M059J (cell line): Measurements from ENCODE around the gene LAMTOR2. TPM values are rescaled to one million over a fixed set of nuclear protein-coding genes. Genes with fewer than 3 reads are reported as not detected.
A peak's percentile ranks its signal among the peaks of the same experiment; 100 is the strongest.

Experiments
- DNase-seq: peaks from one replicate; pipeline ENCODE4 v3.0.0-alpha.2; 2012; ENCODE audit warnings: low read depth
- total RNA-seq: library from RNA; depleted of rRNA; stranded (reverse); fragments of >200 nt; shearing (Covaris generic); gene quantifications from 2 replicates; pipeline ENCODE4 v1.2.3, GENCODE V29; 2014

The LAMTOR2 gene
- total RNA-seq, 1 experiment from 2014 or later = 60.2 TPM

- DNase-seq = no peak
Observed at GRCh38 chr1:156076609-156077429, 22.2 kb downstream of the LAMTOR2 start.

GRCh38 chr1:156077430-156077760 lies 22.8 kb downstream of the LAMTOR2 start:
- no peak for DNase-seq

DNA sequence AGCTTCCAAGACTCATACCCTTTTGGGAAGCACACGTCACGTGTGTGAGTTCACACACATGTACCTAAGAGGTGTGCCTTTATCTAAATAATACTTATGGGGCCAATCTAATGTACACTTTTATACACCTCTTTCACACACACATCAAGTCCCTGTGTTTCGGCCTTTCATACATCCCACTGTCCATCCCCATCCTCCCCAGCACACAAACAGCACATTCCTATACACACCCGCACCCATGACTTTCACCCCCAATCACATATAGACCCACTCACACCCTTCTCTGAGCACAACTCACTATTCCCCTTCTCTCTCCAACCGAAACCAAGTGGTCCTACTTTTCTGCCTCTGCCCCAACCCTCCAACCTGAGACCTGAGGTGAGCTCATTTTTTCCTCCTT lies 24.1 kb downstream of the LAMTOR2 start:
- DNase-seq = no peak

DNA sequence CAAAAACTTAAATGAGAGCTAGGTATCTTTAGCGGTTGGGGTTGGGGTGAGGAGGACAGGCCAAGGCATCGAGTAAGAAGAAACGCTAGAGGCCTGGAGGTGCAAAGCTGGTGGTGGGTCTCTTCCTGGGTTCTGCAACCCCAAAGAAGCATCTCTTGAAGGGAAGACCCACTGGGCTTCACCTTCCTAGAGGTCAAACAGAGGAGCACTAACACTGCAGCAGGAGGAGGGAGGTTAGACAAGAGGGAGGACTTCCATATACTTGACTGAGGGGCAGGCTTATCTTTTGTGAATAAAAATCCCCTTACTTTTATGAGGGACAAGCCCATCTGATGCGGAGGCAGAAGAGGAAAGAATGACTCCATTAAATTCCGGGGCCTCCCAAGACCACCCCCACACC lies 25.2 kb downstream of the LAMTOR2 start:
- no peak for DNase-seq

GRCh38 chr1:156080241-156080862 lies 25.8 kb downstream of the LAMTOR2 start:
- DNase-seq = no peak

- DNase-seq = no peak
Observed at GRCh38 chr1:156080863-156081179, 26.2 kb downstream of the LAMTOR2 start.

DNA sequence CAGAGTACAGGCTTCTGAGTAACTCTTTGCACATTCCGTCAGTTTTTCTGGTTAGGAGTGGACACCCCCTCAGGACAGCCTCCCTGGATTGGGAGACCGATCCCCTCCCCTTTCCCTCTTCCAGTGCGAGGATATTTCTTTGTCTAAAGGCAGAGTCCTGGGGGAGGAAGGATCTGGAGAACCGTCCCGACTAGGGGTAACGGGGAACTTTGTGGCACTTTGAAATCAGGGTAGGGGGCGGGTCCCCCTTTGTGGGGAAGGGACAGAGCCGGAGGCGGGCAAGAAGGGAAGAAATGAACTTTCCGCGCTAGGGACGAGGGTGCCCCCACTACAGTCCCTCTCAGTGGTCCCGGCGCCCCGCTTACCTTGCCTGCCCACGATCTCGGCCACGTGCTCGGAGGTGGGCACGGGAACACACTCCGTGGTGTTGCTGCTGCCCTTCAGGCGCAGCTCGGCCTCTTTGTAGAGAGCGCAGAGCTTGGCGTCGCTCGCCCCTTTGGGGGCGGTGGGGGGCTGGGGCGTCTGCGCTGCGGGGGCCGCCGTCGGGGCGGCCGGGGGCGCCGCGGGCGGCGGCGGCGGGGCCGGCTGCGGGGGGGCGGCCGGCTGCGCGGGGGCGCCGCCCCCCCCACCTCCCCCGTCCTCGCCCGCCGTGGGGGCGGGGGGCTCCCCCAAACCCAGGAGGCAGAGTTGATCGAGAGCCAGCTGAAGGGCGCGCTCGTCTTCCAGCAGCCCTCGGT lies 26.8 kb downstream of the LAMTOR2 start:
- no peak for DNase-seq

DNA sequence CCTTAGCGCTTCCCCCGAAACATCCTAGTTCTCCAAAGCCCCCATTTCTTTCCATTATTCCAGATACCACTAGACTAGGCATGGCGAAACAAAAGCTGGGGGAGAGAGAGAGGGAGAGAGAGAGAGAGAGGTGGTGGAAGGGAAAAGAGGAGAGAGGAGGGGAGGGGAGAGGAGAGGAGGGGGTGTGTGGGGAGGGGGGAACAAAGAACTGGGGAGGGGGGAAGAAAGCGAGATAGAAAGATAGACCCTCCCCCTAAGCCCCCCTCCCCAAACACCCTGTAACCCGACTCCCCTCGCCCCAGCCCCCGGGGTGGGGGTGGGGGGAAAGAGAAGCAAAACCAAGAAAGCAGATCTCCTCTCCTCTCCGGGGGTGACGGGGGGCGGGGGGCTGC lies 27.3 kb downstream of the LAMTOR2 start:
- DNase-seq = no peak

DNA sequence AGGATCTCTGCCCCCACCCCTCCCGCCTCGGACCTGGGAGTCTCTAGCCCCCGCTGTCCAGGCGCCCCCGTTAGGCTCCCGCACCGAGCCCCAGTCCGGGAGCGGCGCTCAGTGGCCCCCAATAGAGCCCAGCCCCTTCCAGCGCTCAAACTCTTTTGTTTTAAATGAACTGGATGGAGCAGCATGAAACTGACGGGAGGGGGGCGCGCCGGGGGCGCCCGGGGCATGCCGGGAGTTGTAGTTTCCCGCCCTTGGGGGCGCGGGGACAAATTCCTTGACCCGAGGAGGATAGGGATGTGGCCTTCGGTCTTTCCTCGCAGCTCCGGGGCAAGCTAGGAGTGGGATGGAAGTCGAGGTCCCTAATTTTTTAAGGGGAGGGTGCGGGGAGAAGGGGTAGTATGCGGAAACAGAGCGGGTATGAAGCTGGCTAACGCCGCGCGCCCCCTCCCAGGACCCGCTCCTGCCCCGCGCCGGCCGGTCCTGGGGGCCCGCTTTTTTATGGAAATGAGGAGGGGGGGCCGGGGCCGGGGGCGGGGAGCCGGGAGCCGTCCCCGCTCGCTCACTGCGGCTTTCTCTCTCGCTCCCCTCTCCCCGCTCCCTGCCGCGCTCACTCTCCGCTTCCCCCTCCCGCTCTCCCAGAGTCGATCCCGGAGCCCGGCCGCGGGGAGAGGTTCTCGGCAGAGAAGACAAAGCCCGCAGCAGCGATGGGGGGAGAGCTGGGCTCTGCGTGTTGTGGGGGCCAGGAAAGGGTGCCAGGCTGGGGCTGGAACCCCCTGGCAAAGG lies 27.9 kb downstream of the LAMTOR2 start, which contains the start of gene MEX3A:
MEX3A (minus strand) TSS at position 157 of the 783 bp plus-strand sequence. CDS start 467 bp downstream, outside the sequence.
- peak; percentile 72 for DNase-seq

DNA sequence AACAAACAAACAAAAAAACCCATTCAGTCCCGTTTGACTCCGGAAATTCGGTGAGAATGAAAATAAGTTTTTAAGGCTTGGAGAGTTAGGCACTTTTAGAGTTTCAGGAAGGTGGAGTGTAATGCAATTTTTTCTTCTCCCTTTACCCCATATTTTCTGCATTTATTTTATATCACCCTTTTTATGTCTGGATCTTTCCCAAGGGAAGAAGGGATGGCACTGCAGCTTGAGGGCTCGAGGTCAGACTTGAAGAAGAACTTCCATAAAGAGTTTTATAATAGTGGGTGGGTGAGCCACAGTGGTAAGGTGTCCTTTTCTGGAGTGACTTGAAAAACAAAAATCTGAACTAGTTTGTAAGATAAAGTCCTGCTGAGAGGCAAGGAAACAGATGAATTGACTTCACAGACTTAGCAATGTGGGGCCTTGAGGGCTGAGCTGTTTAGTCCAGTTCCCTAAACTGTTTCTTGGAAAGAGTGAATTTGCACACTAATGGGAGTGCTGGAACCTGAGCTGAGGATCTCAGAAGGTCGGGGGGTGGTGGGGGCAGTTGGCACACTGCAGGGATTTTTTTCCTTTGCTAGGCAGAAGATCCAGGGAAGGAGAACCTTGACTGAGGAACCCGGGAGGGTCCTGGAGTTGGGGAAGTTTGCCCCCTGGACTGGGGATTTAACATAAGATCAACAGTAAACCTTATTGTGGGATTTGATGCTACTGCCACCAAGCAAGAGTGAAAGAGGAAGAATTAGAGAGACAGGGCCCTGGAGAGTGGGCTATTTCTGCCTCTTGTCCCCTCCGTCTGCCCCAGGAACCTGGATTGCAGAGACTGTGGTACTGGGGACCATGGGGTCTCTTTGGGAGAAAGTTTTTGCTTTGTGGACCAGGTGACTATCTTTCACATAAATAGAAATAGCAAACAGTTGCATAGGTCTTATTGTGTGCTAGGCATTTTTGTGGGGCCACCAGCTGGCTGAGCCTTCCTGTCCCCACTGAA lies 29.5 kb downstream of the LAMTOR2 start:
- no peak for DNase-seq

- DNase-seq = peak; percentile 82
Observed at GRCh38 chr1:156086256-156086662, 31.7 kb downstream of the LAMTOR2 start.

- no peak for DNase-seq
Observed at GRCh38 chr1:156089704-156090103, 35.1 kb downstream of the LAMTOR2 start.

DNA sequence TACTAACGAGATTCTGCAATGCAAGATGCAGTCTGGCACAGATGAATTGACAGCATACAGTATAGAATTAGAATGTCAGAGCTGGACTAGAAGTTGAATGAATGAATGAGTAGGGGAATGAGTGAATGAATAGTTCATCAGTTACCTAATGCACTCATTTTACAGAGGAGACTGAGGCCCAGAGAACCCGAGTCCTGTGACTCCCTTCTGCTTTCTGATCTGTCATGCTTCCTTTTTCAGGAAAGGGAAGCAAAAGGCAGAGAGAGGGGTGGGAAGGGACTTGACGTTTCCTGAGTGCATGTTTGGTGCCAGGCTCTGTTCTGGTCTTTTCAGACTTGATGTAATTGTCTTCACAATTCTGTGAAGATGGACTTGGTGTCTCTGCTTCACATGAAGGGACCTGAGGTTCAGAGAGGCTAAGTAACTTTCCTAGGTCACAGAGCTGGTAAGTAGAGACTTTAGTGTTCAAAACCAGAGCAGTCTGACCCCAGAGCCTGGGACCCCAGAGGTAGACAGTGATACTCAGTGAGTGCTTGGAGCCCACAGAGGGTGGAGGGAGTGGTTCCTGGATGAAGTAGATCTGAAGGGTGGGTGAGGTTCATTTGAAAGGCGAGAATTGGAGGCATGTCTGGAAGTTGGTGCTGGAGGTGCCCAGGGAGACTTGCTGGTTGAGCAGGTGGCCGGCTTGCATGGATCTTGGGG lies 35.7 kb downstream of the LAMTOR2 start:
- DNase-seq = no peak

DNA sequence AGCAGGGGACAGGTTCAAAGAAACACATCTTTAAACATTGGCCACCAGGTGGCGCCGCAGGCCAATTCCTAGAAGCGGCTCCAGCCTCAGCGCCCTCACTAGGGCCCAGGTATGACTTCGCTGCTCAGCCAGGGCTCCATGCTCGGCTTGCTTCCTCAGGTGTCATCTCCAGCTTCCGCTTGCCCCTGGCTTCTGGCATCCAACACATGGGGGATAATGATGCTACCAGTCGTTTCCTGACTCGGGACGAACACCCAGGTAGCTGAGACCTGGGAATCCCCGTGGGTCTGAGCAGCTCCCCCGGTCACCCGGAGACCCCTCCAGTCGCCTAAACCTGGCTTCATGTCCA lies 36.2 kb downstream of the LAMTOR2 start:
- peak; percentile 84 for DNase-seq

- no peak for DNase-seq
Observed at GRCh38 chr1:156091610-156092009, 37.0 kb downstream of the LAMTOR2 start.

DNA sequence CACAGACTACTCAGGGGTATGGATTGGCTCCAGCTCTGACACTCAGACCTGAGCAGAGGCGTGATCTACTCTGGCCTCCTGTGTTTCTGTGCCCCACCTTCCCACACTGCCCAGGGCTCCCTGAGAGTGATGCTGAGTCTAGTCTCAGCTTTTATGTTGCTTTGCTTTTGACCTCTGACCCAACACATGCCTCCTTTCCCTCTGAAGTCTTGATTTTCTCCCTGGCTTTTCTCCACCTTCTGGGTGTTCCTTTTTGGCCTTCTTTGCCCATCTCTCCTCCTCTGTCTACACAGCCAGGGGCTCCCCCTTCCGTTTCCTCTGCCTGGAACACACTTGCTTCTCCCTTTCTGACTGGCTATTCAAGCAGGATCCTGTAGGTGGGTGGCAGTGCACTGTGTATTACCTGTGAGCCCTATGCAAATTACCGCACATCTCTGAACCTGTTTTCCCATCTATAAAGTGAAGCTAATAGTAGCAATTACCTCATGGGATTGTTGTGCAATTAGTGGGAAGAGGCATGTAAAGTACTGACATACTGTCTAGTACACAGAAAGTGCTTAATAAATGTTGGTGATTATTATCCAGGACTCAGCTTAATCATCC lies 41.4 kb downstream of the LAMTOR2 start:
- no peak for DNase-seq

DNA sequence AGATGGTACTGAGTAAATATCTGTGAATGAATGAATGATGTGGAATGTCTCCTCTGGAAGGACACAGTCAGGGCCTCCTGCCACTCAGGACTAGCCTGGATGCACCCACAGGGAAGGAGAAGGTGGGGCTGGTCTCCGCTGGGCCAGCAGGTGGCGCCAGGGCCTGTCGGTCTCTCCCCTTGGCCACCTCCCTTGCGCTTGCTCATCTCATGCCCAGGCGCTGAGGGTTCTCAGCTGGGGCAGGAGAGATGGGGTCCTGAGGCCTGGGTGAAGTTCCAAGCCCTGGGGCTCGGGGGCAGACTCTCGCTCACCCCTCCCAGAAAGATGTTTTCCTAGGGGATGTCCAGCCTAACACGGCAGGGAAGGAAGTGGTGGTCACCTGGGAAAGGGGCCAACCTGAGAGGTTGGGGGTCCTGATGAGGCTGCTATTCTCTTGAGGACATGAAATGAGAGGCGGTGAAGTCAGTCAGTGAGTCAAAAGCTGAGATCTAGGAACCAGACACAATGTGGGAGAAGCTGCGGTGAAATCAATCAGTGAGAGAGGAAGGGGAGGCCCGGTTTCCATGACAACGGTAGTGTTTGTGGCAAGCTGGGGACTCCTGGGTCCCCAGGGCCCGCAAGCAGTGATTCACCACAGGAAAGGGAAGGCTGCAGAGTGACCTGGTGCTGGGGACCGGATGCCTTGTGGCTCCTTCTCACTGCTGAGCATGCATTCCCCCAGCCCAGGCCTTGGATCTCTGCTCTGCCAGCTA lies 42.2 kb downstream of the LAMTOR2 start:
- peak; percentile 94 for DNase-seq

DNA sequence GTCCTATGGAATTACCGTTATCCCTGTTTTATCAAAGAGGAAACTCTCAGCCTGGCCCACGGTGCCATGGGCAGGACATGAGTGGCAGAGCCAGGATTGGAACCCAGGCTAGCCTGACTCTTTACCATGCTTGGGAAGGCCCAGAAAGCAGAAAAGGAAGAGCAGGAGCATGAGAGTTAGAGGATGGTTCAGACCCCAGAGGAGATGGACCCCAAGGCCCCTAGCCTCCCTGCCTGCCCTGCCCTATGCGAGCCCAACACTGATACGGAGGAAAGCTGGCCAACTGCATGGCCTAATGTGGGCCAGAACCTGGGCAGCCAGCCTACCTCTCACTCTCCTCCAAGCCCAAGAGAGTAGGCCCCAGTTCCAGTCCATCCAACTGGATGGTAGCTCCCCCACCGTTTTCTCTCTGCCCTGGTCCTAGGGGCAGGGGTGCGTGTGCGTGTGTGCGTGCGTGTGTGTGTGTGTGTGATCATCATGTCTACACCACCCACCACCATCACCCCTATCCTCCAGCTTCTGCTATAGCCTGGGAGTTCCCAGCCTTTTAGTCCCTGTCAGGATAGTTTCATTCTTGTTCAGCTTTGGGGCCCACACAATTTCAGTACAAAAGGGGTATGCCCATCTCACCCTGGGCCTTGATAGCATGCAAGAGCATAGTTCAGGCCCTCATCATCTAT lies 43.1 kb downstream of the LAMTOR2 start:
- no peak for DNase-seq

DNA sequence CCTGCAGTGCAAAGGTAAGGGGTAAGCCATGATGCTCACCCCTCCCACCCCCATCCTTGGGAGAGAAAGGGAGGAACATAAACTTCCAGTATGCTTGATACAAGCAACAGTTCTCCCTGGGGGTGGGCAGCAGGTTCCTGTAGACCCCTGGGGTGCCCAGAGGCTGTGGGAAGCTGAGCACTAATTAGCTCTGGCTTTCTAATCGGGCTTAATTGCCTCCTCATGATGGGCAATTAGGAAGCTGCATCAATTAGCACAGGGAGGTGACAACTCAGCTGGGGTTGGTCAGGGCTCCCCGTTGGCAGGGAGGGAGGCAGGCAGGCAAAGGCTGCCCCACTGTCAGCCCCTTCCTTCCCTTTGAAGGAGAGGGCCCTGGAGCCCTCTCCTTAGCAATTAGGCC lies 44.2 kb downstream of the LAMTOR2 start:
- DNase-seq = no peak
